GM18951 (cell line): Measurements from ENCODE around the gene PMPCA.
A peak's percentile ranks its signal among the peaks of the same experiment; 100 is the strongest.

Experiments
- POLR2A ChIP-seq: IDR thresholded peaks from 4 replicates; pipeline ENCODE4 v1.6.1; 2011; ENCODE audit warnings: mild to moderate bottlenecking; ENCODE audit not compliant: insufficient read length, insufficient read depth; ENCODE audit errors: extremely low read depth
- in situ Hi-C: fragments of 300-500 bp; cut with MboI; formaldehyde crosslinking; loops from one replicate; pipeline ENCODE4 v1.12.0; 2022; ENCODE audit warnings: low sequenced_read_pairs, mixed read lengths, inconsistent platforms; ENCODE audit not compliant: unreplicated experiment

PMPCA gene

GRCh38 chr9:136410500-136411287, at the start of gene PMPCA, which contains the start of gene ENTR1:
TSS of gene PMPCA (plus strand) at chr9:136410658. CDS start at chr9:136410669, 11 bp downstream.
TSS of gene ENTR1 (minus strand) at chr9:136410614. CDS start at chr9:136410397, 217 bp downstream.
- in situ Hi-C loops = no loop called here
- TF ChIP-seq POLR2A = peak; percentile 96

- TF ChIP-seq POLR2A = no peak
- in situ Hi-C loops = no loop called here
Observed at GRCh38 chr9:136361047-136361753, 49.3 kb upstream of the PMPCA start.

- in situ Hi-C loops = no loop called here
- no peak for TF ChIP-seq POLR2A
Observed at GRCh38 chr9:136361754-136362449, 48.6 kb upstream of the PMPCA start.

GRCh38 chr9:136362450-136362784, 48.0 kb upstream of the PMPCA start:
- in situ Hi-C loops = no loop called here
- TF ChIP-seq POLR2A = no peak

- peak; percentile 92 for TF ChIP-seq POLR2A
- in situ Hi-C loops = no loop called here
Observed at GRCh38 chr9:136363106-136363948, 47.1 kb upstream of the PMPCA start, which contains the start of gene DNLZ. TSS of gene DNLZ (minus strand) at chr9:136363744. CDS start at chr9:136363714, 30 bp downstream.

GRCh38 chr9:136363949-136364748, 46.3 kb upstream of the PMPCA start:
- TF ChIP-seq POLR2A = no peak

GRCh38 chr9:136364942-136365774, 45.3 kb upstream of the PMPCA start:
- in situ Hi-C loops = no loop called here
- no peak for TF ChIP-seq POLR2A

More at GRCh38 chr9:136363949-136364748, 46.3 kb upstream of the PMPCA start:
- in situ Hi-C loops = no loop called here

- in situ Hi-C loops = no loop called here
- TF ChIP-seq POLR2A = no peak
Observed at GRCh38 chr9:136365775-136366222, 44.7 kb upstream of the PMPCA start.

- in situ Hi-C loops = no loop called here
- no peak for TF ChIP-seq POLR2A
Observed at GRCh38 chr9:136366826-136367225, 43.6 kb upstream of the PMPCA start.

- in situ Hi-C loops = no loop called here
- TF ChIP-seq POLR2A = no peak
Observed at GRCh38 chr9:136367296-136368145, 42.9 kb upstream of the PMPCA start.
